Measurements from ENCODE around the gene IKBIP.

DNA sequence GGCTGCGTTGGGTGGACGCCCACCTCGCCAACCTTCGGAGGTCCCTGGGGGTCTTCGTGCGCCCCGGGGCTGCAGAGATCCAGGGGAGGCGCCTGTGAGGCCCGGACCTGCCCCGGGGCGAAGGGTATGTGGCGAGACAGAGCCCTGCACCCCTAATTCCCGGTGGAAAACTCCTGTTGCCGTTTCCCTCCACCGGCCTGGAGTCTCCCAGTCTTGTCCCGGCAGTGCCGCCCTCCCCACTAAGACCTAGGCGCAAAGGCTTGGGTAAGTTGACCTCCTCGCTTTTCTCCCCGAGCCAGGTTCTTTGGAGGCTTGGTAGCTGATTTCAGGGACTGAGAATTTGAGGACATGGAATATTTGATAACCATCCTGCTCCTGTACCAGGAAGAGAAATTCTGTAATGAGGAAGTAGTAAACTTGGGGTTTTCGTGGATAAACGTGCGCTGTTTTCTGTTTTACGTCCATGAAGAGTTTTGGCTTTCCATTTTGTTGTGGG is 1.0 kb upstream of the IKBIP start:
- TF ChIP-seq, protein P1, sequence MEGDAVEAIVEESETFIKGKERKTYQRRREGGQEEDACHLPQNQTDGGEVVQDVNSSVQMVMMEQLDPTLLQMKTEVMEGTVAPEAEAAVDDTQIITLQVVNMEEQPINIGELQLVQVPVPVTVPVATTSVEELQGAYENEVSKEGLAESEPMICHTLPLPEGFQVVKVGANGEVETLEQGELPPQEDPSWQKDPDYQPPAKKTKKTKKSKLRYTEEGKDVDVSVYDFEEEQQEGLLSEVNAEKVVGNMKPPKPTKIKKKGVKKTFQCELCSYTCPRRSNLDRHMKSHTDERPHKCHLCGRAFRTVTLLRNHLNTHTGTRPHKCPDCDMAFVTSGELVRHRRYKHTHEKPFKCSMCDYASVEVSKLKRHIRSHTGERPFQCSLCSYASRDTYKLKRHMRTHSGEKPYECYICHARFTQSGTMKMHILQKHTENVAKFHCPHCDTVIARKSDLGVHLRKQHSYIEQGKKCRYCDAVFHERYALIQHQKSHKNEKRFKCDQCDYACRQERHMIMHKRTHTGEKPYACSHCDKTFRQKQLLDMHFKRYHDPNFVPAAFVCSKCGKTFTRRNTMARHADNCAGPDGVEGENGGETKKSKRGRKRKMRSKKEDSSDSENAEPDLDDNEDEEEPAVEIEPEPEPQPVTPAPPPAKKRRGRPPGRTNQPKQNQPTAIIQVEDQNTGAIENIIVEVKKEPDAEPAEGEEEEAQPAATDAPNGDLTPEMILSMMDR (IDR thresholded peaks at IDR 0.05; ENCODE audit: insufficient read depth, low read length, poor library complexity, severe bottlenecking) = no peak
- no peak for TF ChIP-seq EZH2phosphoT487 (conservative IDR thresholded peaks at IDR 0.05; ENCODE audit: low read length)
